HG03097 (cell line): ENCODE results near the gene MAP4K4.

ENCODE experiments used
- ATAC-seq: cut with Tn5 transposase; IDR thresholded peaks from one replicate; pipeline ENCODE4 v1.9.1; 2021; ENCODE audit not compliant: unreplicated experiment, low FRiP score

Gene MAP4K4

DNA sequence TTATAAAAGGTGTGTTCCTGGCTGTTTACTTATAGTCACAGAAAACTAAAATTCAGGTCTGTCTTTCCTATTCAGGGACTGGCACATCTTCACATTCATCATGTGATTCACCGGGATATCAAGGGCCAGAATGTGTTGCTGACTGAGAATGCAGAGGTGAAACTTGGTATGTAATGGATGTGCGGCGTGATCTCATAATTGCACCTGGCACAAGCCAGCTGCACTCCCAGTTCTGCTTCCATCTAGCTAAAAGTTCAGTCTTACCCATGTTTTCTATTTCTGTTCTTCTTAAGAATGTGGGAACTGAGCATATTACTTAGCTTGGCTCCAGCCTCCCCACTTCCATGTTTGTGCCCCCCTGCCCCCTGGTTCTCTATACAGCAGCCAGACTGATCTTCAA, 131.9 kb downstream of the MAP4K4 start:
- no peak for ATAC-seq

DNA sequence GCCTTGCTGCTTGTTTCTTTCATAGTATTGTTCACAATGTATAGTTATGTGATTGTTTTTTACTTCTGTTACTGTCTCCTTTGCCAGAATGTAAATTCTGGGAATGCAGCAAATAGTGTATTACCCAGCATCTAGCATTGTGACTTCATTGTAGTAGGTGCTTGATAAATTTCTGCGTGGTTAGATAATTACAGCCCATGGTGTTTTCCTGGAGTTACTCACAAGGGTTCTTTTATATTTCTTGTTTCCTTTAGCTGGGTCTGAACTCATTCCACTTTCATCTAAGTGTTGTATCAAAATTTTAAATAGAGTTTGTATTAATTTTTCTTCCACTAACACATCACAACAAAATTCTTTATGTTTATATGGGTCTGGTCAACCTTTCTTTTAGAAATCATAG, 132.6 kb downstream of the MAP4K4 start:
- ATAC-seq, result no peak

DNA sequence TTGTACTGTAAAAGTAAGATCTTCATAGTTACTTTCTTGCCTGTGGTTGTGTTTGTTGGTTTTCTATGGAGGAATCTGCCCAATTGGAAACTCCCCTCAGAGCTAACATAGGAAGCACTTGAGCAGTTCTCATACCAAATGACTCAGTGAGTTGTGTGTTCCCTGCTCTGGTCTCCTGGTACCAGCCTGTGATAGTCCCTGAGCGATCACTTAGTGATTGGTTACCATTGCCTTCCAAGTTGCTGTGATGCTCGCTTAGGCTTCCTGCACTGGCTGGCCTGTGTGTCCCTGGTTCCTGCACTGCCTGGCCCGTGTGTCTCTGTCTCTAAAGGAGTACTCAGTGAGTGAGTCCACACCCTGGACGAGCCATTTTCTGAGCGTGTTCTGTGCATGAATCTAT, 133.0 kb downstream of the MAP4K4 start:
- ATAC-seq, result no peak

DNA sequence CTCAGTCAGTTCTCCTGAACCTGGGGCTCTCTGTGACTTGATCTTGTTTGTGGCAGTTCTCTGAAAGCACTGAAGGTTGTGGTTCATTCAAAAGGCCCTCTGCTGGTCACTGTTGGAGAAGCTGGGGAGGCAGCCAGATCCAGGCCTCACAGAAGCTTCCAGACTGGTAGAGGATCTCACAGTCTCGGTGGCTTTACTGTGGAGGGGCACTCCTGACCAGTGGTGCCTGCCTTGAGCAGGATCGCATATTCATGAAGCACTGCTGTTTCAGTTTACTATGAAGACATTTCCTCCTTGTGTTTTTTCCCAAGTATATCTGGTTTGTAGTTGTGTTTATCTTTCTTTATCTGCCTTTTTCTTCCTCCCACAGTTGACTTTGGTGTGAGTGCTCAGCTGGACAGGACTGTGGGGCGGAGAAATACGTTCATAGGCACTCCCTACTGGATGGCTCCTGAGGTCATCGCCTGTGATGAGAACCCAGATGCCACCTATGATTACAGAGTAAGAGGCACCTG, 133.9 kb downstream of the MAP4K4 start:
- ATAC-seq, result peak; percentile 58

DNA sequence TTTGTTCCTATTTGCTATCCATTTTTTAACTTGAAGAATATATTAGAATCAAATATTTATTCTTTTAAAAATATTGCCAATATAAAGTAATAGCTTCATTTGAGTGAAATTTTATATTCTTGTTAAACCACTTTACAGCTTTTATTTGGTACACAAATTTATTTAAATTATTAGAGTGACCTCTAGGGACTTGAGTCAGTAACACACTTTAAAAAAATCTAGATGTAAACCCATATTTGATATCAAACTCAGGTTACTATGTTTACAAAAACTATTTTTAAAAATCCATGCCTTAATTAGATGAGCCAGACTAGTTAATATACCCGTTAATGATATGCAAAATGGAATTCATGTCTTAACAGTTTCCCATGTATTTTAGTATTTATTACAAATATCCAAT, 134.6 kb downstream of the MAP4K4 start:
- no peak for ATAC-seq

DNA sequence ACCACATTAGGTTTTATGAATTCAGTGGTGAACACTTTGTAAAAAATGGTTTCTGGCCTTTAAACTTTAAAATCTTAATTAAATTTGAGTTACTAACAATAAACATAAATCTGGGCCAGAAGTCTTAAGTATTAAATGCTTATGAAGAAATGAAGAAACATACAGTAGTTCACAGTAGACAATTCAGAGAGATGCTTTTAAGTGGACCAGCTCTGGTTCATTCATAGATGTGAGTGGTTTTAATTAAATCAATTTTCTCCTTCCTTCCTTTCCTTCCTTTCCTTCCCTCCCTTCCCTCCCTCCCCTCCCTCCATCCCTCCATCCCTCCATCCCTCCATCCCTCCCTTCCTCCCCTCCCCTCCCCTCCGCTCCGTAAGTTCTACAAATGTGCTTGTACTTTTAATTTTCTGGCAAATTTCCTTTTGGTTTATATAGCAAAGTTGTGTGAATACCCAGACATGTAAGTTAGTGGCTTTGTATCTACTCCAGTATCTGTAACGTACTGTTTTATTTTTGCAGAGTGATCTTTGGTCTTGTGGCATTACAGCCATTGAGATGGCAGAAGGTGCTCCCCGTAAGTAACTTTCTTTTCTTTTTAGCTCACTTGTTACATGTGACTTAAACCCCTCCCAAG, 136.5 kb downstream of the MAP4K4 start:
- ATAC-seq, result no peak

DNA sequence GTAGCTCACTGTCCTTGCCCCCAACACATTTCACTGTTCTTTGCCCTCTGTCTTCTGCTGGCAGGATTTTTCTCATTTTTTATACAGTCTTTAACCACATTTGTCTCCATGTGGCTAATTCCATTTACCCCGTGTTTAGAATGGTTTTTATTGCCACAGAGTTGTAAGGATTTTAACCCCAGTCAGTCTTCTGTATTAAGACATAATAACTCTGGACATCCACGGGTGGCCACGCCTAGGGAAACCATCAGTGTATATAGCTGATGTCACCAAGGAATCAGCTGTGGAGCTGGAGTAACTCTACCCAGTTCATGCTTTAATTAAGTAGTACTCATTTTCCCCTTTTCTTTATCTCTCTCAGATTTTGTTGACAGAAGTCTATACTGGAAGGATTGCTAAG, 139.8 kb downstream of the MAP4K4 start:
- no peak for ATAC-seq

DNA sequence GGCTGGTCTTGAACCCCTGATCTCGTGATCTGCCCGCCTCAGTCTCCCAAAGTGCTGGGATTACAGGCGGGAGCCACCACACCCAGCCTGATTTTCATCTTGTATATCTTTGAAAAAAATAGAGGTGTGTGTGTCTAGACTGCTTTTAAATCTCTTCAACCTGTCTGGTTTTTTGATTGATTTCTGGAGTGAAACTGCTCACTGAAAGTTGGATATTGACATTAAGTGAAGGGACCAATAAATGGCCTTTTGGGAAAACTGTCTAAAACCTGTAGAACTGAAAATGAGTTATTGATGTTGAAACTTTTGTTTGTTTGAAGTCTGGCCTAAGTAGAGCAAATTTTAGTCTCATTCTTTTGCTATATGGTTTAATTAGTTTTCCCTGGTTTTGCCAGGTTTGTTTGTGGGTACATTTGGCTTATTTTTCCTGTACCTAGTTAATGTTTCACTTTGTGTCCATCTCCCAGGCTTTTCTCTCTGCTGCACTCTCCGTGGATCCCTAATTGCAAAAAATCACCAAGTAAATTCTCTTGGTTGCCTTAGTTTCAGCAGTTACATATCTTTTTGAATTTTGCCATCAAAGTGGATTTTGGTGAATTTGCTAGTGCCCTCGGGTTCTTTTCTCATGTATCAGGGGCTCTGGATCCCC, 144.3 kb downstream of the MAP4K4 start:
- no peak for ATAC-seq

DNA sequence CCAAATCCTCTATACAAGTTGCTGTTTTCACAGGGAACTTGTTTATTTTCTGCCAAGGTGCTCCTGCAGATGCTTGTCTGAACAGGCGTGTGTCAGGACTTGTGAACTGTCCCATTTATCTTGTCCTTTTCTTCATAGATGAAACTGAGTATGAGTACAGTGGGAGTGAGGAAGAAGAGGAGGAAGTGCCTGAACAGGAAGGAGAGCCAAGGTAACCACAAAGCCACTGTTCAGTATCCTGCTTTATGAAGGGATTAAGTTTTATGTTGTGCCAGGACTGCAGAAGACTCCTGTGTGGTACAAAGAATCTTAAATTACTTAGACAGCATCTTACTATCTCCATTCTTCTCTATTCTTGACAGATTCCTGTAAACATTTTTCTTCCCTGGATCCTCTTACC, 145.0 kb downstream of the MAP4K4 start:
- no peak for ATAC-seq

DNA sequence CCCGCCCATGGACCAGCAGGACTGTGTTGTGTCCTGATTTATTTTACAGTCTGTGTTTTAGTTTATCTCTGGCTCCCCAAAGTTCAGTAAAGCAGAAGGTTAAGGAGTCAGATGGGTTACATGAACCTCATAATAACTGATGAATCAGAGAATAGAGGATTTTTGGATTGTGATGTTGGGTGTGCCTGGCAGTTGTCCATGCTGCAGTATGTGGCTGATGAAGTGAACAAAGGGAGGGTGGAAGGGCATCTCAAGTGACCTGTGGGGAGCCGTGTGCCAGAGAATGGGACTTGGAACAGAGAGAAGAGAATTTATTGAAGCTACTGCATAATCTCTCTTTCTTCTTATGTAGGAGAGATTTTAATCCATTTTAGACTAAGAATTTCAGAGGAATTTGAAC, 145.5 kb downstream of the MAP4K4 start:
- ATAC-seq, result no peak

DNA sequence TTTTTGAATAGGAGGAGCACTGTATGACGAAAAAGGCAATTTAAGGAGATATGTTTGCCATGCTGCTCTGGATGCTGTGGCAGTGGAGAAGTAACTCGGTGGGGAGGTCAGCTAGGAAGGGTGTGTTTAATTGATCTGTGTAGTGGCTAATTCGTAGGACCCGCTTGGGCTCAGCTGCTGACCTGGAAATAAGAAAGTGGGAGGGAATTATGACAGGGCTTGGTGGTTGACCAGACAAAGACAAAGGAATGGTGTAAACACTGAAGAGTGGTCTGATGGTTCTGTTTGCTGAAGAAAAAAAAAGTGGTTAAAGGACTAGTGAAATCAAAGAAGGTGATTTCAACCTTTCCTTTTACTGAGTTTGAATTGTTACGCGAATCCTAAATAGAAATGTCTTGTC, 146.0 kb downstream of the MAP4K4 start:
- ATAC-seq, result no peak

DNA sequence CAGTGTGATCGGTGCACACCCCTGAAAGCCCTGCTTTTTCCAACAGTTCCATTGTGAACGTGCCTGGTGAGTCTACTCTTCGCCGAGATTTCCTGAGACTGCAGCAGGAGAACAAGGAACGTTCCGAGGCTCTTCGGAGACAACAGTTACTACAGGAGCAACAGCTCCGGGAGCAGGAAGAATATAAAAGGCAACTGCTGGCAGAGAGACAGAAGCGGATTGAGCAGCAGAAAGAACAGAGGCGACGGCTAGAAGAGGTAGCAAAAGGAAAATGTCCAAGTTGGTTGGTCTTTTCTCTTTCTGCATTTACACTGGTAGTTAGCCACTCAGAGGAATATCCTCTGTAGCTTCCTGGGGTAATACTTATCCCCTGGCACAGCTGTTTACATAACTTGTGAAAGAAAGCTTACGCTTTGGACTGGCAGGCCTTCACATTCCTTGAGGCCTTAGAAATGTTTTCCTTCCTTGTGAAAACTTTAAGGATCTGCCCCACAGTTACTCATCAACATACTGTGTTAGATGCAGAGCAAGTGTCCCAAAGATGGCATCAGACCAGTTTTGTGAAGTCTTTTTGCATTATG, 146.6 kb downstream of the MAP4K4 start:
- ATAC-seq, result no peak

DNA sequence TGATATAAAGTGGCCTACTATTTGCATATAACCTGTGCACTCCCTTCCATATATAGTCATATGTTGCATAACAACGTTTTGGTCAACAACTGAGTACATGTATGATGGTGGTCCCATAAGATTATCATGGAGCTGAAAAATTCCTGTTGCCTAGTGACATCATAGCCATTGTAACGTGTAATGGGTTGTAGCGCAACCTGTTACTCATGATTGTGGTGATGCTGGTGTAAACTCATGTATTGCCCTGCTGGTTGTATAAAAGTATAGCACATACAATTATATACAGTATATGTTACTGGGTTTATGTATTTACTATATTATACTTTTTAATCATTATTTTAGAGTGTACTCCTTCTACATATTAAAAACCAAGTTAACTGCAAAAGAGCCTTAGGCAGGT, 149.5 kb downstream of the MAP4K4 start:
- ATAC-seq, result no peak

DNA sequence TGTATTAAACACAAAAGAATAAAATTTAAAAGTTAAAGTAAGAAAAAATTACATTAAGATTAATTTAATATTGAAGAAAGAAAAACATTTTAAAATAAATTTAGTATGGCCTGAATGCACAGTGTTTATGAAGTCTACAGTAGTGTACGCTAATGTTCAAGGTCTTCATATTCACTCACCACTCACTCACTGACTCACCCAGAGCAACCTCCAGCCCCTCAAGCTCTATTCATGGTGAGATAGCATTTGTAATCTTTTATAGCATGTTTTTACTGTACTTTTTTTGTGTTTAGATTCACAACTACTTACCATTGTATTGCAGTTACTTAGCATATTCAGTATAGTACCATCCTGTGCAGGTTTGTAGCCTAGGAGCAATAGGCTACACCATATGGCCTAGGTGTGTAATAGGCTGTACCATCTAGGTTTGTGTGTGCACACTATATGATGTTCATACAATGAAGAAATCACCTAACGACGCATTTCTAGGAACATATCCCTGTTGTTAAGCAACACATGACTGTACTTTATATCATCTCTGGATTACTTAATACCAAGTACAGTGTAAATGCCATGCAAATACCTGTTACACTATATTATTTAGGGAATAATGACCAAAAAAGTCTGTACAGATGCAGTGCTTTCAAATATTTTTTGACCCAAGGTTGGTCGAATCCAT, 150.3 kb downstream of the MAP4K4 start:
- ATAC-seq, result no peak

DNA sequence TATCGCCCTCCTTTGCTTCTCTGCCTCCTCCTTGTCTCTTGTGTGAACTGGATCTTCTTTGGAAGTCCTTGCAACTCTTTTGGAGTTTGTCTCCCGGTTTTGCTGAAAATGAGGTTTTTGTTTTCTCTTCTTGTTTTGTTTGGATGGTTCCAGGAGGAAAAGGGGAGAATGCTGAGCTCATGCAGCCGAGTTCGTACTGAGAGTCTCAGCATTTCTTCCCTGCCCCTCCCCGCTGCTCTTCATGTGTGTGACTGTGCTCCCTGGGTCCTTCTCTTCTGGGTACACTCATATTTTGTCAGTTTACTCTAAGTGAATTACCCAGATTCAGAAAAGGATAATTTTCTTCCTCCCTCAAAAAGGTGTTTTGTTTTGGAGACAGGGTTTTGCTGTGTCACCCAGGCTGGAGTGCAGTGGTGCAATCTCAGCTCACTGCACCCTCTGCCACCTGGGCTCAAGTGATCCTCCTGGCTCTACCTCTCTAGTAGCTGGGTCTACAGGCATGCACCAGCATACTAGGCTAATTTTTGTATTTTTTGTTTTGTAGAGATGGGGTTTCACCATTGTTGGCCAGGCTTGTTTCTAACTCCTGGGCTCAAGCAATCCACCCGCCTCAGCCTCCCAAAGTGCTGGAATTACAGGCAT, 151.4 kb downstream of the MAP4K4 start:
- no peak for ATAC-seq

DNA sequence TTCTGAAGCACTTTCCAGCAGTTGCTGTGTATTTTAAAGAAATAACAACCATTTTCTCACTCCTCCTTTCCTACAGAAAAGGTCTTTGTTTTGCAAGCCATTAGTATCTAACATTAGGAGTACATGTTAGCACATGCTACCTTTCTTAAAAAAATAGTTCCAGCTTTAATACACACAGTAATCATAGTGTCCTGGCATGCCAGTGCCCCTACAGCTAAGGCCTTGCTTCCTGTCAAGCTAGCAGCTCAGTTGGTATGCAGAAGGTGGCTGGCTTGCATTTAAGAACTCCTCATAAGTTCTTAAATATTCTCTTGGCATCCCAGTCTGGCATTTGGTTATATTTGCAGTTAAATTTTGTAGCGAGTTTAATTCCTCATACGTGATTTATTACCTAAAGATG, 152.9 kb downstream of the MAP4K4 start:
- no peak for ATAC-seq

DNA sequence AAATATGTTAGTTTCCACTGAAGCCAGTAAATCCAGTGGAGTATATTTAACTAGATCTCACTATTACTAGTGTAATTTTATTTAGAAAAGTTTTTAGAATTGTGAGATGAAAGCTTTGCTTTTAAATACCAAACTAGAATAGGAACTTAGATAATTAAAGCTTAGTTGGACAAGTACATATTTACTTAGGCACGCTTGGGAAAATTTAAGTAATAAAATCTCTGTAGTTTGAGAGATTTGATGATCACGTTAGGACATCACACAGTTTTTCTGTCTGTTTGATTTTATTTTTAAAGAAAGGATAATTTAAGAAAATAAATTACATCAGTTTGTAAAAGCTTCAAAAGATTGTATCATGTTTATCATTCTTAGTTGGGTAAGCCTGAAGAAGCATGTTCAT, 153.5 kb downstream of the MAP4K4 start:
- no peak for ATAC-seq

DNA sequence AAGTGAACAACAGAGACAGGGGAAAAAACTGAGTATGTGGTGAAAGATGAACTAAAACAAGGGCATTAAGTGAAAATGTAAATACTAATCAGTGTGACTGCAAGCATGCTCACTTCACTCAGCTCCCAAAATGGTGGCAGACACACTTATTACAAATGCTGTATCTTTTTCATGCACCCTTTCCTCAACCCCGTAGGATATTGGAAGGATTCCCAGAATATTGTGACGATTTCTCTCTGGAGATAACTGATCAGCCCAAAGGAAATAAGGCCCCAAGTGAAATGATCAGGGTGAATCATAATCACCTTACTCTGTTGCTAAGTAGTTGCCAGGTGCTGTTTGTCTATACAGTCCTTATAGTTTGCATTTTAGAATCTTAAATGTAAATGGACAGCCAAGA, 155.3 kb downstream of the MAP4K4 start:
- no peak for ATAC-seq

DNA sequence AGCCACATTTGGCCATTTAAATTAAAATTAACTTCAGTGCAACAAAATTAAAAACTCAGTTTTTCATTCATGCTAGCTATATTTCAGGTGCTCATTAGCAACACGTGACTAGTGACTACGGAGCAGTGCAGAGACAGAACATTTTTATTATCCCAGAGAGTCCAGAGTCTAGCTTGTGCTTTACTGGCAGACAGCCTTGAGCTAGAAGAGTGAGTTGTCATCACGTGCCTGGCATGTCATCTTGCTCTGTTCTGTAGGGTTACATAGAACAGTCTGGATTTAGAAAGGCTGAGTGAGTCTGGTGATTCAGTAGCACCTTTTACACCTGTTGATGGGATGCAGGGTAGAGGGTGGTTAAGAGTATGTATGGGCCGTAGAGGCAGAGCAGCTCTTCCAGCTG, 157.4 kb downstream of the MAP4K4 start:
- ATAC-seq, result no peak

DNA sequence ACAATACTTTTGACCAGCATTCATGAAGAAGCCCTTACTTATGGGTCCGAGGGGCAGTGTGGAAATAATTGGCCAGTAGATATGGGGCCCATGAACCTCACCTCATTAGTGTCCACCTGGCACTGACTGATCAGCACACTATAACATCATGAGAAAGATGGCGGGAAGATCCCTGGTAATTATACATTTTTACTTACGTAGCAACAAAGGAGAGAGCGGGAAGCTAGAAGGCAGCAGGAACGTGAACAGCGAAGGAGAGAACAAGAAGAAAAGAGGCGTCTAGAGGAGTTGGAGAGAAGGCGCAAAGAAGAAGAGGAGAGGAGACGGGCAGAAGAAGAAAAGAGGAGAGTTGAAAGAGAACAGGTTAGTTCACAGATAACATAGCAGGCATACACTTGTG, 158.3 kb downstream of the MAP4K4 start:
- no peak for ATAC-seq

DNA sequence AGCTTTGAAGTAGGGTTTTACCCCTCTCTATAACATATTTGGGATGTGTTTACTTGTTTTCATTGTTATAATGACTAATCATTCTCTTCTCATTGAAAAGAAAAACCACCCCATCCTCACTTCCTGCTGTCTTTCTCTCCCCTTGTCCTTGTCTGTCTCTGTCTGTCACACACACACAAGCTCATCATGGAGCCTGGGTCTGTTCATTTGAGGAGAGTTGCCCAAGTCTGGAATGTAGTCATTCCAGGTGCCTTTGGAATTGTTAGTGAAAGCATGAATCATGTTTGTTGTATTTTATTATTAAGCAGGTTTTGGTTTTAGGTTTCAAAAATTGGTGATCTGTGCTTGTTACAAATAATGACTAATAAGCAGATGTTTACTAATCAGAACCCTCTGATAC, 160.7 kb downstream of the MAP4K4 start:
- ATAC-seq, result no peak
